Large intestine (tissue), 3 donors: ENCODE data around the gene CNNM3. TPM values are rescaled to one million over a fixed set of nuclear protein-coding genes. Genes with fewer than 3 reads are reported as not detected.
A peak's percentile ranks its signal among the peaks of the same experiment; 100 is the strongest.

Experiments used
- DNase-seq, 2 donors: peaks; one replicate each; pipeline versions ENCODE4 v3.0.0 to v3.0.0-alpha.2; 2013
- H3K27ac ChIP-seq: one replicate; pipeline ENCODE4 v1.5.1; 2013; ENCODE audit warnings: low read length
- H3K27me3 ChIP-seq: 2 replicates; pipeline ENCODE4 v1.6.1; 2013; ENCODE audit warnings: low read length; ENCODE audit not compliant: control insufficient read depth, insufficient read depth
- H3K36me3 ChIP-seq: 2 replicates; pipeline ENCODE4 v1.6.1; 2013; ENCODE audit warnings: low read length; ENCODE audit not compliant: control insufficient read depth, insufficient read depth
- H3K4me1 ChIP-seq: one replicate; pipeline ENCODE4 v1.6.1; 2013; ENCODE audit warnings: low read length; ENCODE audit not compliant: control insufficient read depth, insufficient read depth
- H3K4me3 ChIP-seq: one replicate; pipeline ENCODE4 v1.5.1; 2013; ENCODE audit warnings: low read length
- H3K9me3 ChIP-seq: one replicate; pipeline ENCODE4 v1.6.1; 2013; ENCODE audit warnings: mild to moderate bottlenecking, low read depth, low read length, moderate library complexity; ENCODE audit not compliant: control insufficient read depth
- WGBS: methylation state at CpG from one replicate; pipeline ENCODE4 v1.1.5; 2013; ENCODE audit warnings: low lambda C conversion rate; ENCODE audit not compliant: insufficient coverage; 5-methylcytosine and 5-hydroxymethylcytosine counted together
- polyA plus RNA-seq: library from polyadenylated mRNA; unstranded; fragments of 120-200 nt; gene quantifications from one replicate; pipeline ENCODE4 v1.2.1, GENCODE V29; 2013

The CNNM3 gene
- polyA plus RNA-seq, 1 donor = 35.0 TPM

DNA sequence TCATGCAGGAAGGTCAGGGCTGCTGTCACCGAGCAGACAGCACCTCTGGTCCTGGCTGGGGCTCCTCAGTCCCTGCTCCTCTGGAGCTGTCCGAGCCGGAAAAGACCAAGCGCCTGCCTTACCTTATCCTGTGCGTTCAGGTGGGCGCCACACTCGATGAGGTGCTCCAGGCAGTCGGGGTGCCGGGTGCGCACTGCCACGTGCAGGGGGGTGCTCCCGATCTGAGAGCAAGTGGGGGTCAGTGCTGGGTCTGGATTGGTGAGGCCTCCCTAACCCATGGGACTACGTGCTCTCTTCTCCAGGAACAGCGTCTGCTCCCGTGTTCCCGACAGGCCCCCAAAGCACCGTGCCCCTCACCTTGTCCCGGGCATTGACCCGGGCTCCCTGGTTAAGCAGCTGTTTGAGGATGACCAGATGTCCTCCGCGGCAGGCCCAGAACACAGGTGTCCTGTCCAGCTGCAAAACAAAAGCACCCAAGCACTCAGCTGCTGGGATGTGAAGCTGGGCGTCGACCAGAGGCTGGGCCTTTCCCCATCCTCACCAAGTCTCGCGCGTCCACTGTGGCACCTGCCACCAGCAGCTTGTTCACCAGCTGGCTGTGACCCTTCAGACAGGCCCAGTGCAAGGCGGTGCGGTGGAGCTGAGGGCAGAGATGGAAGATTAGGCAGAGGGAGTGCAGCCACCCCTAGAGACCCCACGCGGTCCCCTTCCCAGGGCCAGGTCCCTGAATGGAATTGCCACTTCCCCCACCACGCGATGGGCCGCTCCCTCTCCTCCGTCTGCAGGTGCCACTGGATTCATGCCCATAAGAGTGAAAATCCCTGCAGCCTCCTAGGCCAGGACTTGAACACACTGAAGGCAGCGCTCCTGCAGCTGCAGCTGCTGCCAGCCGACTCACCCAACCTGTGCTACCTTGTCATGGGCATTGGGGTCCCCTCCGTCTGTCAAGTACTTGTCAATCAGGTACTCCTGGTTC, 24.1 kb downstream of the CNNM3 start:
- Histone ChIP-seq H3K9me3 (no peaks in the 10 kb centered on the region), H3K27me3 (no peaks in the 10 kb centered on the region), H3K36me3 (peaks cover 31% of the 10 kb centered on the region), H3K4me3 (no peak overlapping the region), H3K27ac (no peak overlapping the region), H3K4me1 (peaks cover 5% of the 10 kb centered on the region)
- no peak for DNase-seq
- no CpG with 5 or more reads among the region's 37 CpGs for WGBS

DNA sequence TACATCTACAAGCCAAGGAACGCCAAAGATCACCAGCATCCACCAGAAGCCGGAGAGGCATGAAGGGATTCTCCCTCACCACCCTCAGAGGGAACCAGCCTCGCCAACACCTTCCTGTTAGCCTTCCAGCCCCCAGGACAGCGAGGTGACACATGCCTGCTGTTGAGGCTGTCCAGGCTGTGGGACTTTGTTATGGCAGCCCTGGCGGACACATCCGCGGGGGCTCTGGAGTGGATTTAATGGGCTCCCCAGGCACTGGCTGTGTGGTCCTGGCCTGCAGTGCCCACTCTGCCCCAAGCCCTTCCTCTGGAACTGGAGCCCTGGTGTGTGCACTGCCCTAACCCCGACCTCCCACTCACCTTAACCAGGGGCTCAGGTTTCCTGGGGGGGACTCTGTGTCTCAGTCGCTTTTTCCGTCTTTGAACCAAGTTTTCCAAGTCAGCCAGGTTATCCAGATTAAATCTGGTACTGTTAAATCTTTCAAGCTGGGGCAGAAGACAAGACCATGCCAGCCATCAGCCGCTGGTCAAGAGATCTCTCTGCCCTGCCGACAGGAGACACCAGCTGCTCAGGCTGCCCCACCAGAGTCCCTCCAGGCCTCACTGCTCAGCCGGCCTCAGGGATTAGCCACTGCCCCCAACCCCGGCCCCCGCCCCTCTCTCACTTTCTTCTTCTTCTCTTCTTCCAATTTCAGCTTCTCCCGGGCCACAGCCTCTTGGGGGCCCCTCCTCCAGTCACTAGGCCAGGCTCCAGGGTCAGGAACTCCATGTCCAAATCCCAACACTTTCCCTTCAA, 25.8 kb downstream of the CNNM3 start:
- WGBS = no CpG with 5 or more reads among the region's 16 CpGs
- DNase-seq = no peak
- Histone ChIP-seq H3K27me3 (no peaks in the 10 kb centered on the region), H3K4me1 (peaks cover 5% of the 10 kb centered on the region), H3K4me3 (no peak overlapping the region), H3K36me3 (peaks cover 31% of the 10 kb centered on the region), H3K9me3 (no peaks in the 10 kb centered on the region), H3K27ac (no peak overlapping the region)

DNA sequence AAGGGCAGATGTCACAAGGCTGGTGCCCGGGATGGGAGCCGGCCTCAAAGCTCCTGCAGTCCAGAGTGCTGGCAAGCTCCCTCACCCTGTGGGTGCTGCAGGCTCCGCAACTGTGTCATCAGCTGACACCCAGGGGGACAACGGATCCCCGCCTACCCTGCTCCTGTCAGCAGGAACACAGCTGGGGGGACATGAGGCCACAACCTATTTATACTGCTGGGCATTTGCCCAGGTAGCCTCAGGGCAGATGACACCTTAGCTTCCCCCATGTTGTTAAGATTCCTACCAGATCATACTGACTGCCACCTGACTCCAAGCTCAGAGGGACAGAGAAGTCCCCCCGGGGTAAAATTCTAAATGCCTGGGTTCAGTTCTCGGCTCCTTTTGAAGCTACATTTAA, 26.5 kb downstream of the CNNM3 start:
- no peak overlapping the region for H3K27ac ChIP-seq
- H3K36me3 ChIP-seq = peaks cover 31% of the 10 kb centered on the region
- H3K4me1 ChIP-seq = peaks cover 5% of the 10 kb centered on the region
- no peak overlapping the region for H3K4me3 ChIP-seq
- H3K9me3 ChIP-seq = no peaks in the 10 kb centered on the region
- WGBS = no CpG with 5 or more reads among the region's 7 CpGs
- no peaks in the 10 kb centered on the region for H3K27me3 ChIP-seq
- DNase-seq = no peak

DNA sequence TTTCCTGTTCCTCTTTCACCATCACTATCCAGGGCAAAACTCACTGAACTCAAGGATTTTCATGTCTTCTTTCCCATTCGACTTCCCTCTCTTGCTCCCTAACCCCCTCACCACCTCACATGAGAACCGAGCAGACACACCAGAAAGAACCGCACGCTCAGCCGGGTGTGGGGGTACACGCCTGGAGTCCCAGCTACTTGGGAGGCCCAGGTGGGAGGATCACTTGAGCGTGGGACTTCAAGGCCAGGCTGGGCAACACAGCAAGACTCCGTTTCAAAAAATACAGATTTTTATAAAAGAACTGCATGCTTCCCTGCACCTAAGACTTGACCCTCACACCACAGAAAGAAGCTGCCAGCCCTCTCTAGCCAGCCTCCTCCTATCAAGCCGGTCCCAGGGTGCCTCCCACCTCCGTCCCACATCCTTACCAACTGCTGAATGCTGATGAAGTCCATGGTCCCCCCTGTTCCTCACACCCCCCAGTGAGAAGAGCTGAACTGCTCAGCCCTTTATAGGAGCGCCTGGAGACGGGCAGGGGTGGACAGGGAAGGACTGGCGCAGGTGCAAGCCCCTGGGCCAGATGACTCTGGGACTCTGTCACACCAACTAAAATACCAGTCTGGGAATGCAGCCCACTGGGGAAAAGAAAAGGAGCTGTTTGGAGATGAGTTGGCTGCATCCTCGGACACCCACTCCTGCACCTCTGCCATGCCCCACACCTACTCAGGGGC, 27.6 kb downstream of the CNNM3 start, which contains the start of gene ANKRD23:
TSS of gene ANKRD23 (minus strand) at position 484 of the 731 bp plus-strand sequence. CDS start at position 455, 29 bp downstream.
- 100% methylated on average over 1 of the region's 14 CpGs for WGBS
- Histone ChIP-seq H3K27ac (no peak within 1 kb of the TSS), H3K9me3 (no peaks in the 10 kb centered on the region), H3K27me3 (no peaks in the 10 kb centered on the region), H3K4me1 (peaks cover 5% of the 10 kb centered on the region), H3K36me3 (peaks cover 30% of the 10 kb centered on the region), H3K4me3 (no peak within 1 kb of the TSS)
- no peak for DNase-seq

DNA sequence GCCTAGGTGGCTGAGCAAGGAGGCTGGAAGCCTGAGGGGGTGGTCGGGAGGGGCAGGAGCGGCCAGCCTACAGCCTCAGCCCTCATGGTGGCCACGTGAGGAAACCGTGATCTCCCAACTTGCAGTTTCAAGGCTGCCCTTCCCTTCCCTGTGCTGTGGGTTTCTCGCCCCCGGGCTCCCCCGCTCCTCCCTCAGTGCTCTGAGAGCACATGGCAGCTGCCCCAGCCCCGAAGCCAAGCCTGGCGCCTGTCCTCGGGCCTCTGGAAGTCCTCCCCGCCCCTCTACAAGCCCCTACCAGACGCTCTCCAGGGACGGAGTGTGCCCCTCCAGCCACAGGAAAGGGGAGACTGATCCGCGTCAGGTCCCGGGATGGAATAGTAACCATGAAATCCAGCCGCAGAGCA, 28.3 kb downstream of the CNNM3 start:
- Histone ChIP-seq H3K36me3 (peaks cover 28% of the 10 kb centered on the region), H3K9me3 (no peaks in the 10 kb centered on the region), H3K4me3 (no peak overlapping the region), H3K27ac (no peak overlapping the region), H3K27me3 (no peaks in the 10 kb centered on the region), H3K4me1 (peaks cover 5% of the 10 kb centered on the region)
- no peak for DNase-seq
- no CpG with 5 or more reads among the region's 17 CpGs for WGBS

DNA sequence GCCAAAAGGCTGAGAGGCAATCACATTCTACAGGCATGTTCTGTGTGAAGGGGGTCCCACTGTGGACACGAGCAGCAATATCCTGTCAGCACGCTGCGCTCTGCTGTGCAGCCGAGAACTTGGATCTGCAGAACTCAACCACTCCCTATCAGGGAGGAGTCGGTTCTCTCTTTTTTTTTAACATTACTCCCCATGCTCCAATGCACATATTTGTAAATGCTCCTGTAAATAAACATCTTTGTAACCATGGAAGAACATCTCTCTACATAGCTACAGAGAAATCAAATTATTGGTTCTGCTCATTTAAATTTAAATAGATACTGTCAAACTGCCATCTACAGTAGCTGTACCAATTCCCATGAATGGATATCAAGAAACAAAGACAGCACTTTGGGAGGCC, 30.8 kb downstream of the CNNM3 start:
- Histone ChIP-seq H3K4me1 (no peaks in the 10 kb centered on the region), H3K36me3 (peaks cover 41% of the 10 kb centered on the region), H3K27ac (no peak overlapping the region), H3K4me3 (no peak overlapping the region), H3K9me3 (no peaks in the 10 kb centered on the region), H3K27me3 (no peaks in the 10 kb centered on the region)
- WGBS = no CpG with 5 or more reads among the region's 5 CpGs
- DNase-seq = no peak

DNA sequence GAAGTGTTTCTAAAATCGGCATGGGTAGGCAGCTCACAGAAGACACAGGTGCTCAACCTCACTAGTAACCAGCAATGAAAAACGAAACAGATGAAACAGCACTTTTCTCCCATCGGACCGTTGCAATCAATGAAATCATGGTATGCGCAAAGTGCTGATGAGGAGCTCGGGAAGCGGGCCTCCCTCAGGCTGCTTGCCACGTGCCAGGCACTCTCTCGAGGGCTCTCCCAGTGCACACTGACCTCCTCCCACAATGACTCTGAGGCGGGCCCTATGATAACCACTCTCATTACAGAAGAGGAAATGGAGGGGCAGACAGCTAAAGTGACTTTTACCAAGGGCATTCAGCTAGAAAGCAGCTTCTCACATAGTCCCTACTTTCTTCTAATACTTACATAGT, 31.5 kb downstream of the CNNM3 start:
- H3K27ac ChIP-seq = no peak overlapping the region
- no peak overlapping the region for H3K4me3 ChIP-seq
- no peaks in the 10 kb centered on the region for H3K4me1 ChIP-seq
- H3K36me3 ChIP-seq = peaks cover 48% of the 10 kb centered on the region
- no CpG with 5 or more reads among the region's 10 CpGs for WGBS
- no peaks in the 10 kb centered on the region for H3K9me3 ChIP-seq
- DNase-seq = no peak
- H3K27me3 ChIP-seq = no peaks in the 10 kb centered on the region

DNA sequence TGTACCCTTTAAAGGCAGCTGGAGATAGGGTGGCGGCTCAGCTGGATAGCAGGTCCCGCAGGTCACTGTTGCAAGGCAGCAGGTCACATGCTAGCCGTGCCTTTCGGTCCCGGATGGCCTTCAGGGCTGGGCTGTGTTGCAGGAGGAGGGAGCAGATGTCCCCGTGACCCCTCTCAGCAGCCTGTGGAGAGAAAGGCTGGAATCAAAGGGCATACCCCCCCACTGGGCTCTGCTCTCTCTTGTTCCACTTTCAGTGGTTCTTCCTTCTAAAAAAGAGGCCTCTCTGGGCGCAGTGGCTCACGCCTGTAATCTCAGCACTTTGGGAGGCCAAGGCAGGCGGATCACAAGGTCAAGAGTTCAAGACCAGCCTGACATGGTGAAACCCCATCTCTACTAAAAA, 32.2 kb downstream of the CNNM3 start:
- Histone ChIP-seq H3K36me3 (peaks cover 53% of the 10 kb centered on the region), H3K27ac (no peak overlapping the region), H3K9me3 (no peaks in the 10 kb centered on the region), H3K27me3 (no peaks in the 10 kb centered on the region), H3K4me3 (no peak overlapping the region), H3K4me1 (no peaks in the 10 kb centered on the region)
- WGBS = no CpG with 5 or more reads among the region's 9 CpGs
- DNase-seq = peak; percentile 33 to 52

DNA sequence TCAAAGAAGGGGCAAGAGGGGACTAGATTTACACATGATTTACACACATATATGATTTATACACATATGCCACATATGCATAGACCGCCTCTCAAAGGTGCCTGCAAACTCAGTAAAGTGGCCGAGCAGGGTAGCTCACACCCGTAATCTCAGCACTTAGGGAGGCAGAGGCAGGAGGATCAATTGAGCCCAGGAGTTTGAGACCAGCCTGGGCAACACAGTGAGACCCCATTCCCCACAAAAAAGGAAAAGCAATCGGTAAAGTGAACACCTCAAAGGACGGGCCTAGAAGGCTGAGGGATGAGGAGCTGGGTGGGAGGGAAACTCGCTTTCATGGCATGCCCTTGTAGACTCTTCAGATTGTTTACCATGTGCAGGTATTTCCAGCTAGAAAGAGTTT, 36.6 kb downstream of the CNNM3 start:
- Histone ChIP-seq H3K36me3 (peaks cover 49% of the 10 kb centered on the region), H3K27ac (no peak overlapping the region), H3K9me3 (no peaks in the 10 kb centered on the region), H3K4me3 (no peak overlapping the region), H3K4me1 (no peaks in the 10 kb centered on the region), H3K27me3 (no peaks in the 10 kb centered on the region)
- DNase-seq = no peak
- WGBS = 100% methylated on average over 1 of the region's 6 CpGs

DNA sequence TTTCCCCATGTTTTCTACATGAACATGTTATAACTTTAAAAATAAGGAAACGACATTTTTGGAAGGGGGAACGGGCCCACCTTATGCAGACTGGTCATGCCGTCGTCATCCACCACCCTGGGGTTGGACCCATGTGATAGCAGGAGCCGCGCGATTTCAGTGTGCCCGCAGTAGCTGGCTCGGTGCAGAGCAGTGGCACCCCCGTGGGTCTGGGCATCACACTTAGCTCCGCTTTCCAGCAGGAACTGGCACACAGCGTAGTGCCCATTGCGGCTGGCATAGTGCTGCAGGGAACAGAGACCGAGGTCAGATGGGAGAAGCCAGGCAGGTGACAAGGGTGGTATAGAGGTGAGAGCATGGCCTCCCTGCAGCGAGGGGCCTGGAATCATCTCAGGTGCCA, 37.3 kb downstream of the CNNM3 start:
- Histone ChIP-seq H3K36me3 (peaks cover 43% of the 10 kb centered on the region), H3K9me3 (no peaks in the 10 kb centered on the region), H3K4me1 (no peaks in the 10 kb centered on the region), H3K27ac (no peak overlapping the region), H3K27me3 (no peaks in the 10 kb centered on the region), H3K4me3 (no peak overlapping the region)
- WGBS = 83% methylated on average over 1 of the region's 15 CpGs
- DNase-seq = no peak
